ENCODE measurements around the gene INO80E.

The INO80E gene

DNA sequence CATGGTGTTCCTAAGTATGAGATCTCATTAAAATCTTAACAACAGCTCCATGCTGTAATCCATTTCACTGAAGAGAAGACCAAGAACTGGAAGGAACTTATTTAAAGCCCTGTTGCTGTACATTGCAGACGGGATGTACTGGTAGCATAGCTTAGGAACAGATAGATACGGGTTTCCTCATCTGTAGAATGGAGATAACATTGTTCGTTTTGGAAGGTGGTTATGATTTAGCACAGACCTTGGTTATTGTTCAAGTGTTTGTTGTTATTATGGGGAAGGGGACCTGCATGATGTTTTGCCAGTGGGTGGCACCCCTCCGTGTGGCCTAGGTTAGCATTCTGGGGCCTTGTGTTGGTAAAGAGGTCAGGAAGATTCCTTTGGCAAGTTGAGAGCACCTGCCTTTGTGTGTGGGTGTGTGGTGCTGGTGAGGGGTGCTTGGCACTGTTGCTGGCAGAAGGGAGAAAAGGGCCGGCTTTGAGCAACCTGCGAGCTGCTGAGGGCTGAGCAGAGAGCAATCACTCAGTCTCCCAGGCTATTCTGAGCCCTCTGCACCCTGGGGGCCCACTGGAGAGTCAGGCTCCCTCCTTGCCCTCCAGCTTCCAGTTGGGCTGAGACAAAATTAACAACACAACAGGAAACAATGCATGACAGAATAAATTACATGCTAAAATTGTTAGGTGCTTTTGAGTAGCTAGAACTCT is 20.1 kb upstream of the INO80E start:
- no peak for DNase-seq

DNA sequence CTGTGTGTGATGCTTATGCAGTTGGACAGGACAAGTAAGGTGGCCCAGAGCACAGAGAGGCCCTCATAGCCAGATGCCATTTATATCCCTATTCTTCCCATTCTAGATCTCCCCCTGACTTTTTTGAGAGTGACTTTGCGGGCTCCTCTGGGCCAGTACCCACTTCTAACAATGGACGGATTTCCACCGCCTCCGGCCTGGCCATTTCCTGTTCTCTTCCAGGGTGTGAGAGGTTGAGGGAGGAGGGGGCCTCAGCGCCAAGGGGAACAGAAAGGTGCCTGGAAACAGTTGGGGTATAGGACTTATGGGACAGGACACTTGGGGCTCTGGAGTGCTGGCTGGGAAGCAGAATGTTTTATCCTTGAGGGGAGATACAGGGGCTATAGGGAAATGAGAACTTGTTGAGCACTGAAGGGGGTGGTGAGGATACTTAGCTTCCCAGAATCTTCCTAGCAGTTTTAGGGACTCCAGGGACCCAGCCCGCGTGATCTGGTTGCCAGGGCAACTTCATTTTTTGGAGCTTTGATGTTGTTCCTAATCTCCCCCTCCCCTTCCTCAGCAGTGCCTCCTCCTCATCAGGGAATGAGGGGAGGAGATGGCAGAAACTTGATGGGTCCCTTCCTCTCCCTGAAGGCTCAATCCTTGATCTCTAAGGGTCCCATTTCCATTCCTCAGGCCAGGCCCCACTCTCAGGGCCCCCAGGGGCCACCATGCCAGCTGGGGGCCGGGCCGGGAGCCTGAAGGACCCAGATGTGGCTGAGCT is 18.8 kb upstream of the INO80E start:
- no peak for DNase-seq

DNA sequence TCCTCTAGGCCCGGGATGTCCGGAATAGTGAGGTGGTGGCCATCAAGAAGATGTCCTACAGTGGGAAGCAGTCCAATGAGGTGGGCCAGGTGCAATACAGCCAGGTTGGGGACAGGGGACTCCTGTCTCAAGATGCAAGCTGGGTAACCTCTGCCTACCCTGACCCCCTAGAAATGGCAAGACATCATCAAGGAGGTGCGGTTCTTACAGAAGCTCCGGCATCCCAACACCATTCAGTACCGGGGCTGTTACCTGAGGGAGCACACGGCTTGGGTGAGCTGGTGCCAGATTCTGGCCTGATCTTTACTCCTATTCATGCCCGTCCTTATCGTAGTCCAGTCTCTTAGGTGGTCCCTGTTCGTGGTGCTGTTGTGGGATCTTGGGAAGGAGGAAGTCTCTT is 18.0 kb upstream of the INO80E start:
- DNase-seq = no peak

DNA sequence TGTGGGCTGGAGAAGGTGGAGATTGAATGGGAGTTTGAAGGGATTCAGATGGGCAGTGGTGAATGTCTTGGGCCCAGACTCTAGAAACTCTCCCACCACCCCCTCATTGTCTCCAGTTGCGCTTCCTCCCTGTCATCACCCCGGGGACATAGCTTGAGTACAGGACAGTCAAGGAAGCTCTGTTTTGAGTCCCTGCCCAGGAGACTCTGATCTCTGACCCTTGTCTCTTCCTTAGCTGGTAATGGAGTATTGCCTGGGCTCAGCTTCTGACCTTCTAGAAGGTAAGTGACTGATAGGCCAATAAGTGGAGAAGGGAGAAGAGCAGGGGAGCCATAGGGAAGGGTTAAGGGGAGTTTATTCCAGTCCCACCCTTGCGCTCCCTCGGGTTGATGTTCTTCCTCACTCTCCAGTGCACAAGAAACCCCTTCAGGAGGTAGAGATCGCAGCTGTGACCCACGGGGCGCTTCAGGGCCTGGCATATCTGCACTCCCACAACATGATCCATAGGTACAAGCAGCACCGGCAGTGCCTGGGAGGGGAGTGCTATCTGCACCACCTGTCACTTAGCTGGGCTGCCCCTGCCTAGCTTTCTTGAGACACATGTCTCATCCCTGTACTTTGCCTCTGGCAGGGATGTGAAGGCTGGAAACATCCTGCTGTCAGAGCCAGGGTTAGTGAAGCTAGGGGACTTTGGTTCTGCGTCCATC is 17.3 kb upstream of the INO80E start:
- DNase-seq = no peak

DNA sequence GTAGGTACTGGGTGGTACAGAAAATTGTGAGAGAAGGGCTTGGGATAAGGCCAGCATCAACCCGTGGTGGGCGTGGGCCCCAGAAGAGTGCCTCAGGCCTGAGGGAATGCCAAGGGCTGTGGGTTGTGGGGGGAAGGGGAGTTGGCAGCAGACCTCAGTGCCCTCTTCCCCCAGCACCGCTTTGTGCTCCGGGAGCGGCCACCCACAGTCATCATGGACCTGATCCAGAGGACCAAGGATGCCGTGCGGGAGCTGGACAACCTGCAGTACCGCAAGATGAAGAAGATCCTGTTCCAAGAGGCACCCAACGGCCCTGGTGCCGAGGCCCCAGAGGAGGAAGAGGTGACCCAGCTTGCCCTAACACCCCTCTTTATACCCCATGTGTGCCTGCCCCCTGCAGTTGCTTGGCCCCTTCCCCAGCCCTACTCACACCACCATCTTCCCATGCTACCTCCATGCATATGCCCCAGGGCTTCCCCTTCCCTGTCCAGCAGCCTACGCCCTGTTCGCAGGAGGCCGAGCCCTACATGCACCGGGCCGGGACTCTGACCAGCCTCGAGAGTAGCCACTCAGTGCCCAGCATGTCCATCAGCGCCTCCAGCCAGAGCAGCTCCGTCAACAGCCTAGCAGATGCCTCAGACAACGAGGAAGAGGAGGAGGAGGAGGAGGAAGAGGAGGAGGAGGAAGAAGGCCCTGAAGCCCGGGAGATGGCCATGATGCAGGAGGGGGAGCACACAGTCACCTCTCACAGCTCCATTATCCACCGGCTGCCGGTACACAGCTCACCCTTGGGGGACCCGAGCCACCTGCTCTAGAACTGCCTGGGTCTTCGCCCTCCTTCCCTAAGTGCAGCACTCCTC is 13.3 kb upstream of the INO80E start:
- no peak for DNase-seq

DNA sequence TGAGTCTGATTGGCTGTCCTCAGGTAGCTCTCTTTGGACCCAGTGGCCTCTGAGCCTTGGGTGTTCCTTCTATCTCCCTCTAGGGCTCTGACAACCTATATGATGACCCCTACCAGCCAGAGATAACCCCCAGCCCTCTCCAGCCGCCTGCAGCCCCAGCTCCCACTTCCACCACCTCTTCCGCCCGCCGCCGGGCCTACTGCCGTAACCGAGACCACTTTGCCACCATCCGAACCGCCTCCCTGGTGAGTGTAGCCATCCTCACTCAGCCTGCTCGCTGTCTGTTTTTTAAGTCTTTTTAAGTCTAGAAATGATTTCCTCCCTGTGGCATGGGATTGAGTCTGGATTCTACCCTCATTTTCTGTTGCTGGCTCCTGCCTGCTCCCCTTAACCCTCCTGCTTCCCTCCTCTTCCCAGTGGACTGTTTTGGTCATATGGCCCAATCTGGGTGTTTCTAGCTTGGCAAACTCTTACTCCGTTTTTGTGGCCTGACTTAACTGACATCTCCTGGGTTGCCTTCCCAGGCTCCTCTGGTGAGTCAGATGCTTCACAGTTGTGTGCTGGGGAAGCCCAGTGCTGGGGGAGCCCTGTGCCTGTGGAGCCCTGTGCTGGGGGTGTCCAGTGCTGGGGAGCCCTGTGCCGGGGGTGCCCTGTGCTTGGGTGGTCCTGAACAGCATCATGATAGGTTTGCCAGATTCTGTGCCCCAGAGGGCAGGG is 12.5 kb upstream of the INO80E start:
- DNase-seq = no peak

DNA sequence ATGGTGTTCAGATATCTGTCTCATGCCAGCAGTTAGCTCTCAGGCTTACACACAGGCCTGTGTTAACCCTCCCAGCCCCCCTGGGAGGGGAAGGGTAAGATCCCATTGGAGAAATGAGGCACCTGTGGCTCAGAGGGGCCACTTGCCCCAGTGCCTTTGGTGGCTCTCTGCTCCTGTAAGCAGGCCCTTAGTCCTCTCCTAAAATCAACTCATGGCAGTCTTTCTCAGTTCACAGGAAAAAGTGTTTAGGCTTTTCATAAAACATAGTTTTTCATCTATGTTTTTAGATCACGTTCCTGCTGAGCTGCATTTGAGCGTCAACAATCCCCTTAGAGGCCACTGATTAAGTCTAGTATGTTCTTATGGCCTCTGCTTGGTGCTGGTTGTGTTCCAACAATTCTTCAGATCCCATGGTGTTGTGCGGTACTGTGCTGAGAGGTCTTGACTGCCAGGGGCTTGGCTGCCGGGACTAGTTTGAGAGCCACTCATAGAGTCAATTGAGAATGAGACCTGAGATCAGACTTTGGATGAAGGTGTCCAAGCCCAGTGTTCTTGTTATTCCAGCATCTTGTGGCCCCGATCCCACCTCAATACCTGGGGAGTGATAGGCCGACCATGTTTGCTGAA is 11.8 kb upstream of the INO80E start:
- DNase-seq = no peak

DNA sequence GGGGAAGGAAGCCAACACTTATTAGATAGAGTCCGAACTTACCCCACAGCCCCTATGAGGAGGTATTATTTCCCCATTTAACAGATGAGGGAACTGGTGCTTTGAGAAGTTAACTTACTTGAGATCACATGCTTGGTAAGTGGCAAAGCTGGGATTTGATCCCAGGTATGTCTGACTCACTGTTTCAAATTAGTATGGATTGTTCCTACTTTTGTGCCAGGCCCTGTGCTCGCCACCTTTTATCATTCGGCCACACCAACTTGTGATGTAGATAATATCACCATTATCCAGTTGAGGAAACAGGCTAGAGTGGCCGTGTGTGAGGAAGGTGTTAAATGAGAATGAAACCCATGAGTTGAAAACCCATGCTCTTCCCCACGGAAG is 11.3 kb upstream of the INO80E start:
- DNase-seq = no peak

DNA sequence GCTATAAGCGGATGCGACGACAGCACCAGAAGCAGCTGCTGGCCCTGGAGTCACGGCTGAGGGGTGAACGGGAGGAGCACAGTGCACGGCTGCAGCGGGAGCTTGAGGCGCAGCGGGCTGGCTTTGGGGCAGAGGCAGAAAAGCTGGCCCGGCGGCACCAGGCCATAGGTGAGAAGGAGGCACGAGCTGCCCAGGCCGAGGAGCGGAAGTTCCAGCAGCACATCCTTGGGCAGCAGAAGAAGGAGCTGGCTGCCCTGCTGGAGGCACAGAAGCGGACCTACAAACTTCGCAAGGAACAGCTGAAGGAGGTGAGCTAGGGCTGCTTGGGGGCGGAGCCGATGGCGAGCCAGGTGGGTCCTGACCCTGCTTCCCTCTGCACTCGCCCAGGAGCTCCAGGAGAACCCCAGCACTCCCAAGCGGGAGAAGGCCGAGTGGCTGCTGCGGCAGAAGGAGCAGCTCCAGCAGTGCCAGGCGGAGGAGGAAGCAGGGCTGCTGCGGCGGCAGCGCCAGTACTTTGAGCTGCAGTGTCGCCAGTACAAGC is 10.7 kb upstream of the INO80E start:
- DNase-seq = no peak

DNA sequence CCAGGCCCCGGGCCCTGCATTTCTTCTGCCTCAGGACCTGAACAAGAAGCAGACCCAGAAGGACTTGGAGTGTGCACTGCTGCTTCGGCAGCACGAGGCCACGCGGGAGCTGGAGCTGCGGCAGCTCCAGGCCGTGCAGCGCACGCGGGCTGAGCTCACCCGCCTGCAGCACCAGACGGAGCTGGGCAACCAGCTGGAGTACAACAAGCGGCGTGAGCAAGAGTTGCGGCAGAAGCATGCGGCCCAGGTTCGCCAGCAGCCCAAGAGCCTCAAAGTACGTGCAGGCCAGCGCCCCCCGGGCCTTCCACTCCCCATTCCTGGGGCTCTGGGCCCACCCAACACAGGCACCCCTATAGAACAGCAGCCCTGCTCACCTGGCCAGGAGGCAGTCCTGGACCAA is 9.8 kb upstream of the INO80E start:
- no peak for DNase-seq

DNA sequence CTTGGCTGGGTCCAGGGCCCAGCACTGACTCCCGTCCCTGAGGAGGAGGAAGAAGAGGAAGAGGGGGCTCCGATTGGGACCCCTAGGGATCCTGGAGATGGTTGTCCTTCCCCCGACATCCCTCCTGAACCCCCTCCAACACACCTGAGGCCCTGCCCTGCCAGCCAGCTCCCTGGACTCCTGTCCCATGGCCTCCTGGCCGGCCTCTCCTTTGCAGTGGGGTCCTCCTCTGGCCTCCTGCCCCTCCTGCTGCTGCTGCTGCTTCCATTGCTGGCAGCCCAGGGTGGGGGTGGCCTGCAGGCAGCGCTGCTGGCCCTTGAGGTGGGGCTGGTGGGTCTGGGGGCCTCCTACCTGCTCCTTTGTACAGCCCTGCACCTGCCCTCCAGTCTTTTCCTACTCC is 9.1 kb upstream of the INO80E start:
- DNase-seq = no peak

DNA sequence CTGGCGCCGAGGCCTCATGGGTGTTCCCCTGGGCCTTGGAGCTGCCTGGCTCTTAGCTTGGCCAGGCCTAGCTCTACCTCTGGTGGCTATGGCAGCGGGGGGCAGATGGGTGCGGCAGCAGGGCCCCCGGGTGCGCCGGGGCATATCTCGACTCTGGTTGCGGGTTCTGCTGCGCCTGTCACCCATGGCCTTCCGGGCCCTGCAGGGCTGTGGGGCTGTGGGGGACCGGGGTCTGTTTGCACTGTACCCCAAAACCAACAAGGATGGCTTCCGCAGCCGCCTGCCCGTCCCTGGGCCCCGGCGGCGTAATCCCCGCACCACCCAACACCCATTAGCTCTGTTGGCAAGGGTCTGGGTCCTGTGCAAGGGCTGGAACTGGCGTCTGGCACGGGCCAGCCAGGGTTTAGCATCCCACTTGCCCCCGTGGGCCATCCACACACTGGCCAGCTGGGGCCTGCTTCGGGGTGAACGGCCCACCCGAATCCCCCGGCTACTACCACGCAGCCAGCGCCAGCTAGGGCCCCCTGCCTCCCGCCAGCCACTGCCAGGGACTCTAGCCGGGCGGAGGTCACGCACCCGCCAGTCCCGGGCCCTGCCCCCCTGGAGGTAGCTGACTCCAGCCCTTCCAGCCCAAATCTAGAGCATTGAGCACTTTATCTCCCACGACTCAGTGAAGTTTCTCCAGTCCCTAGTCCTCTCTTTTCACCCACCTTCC is 8.5 kb upstream of the INO80E start:
- no peak for DNase-seq

DNA sequence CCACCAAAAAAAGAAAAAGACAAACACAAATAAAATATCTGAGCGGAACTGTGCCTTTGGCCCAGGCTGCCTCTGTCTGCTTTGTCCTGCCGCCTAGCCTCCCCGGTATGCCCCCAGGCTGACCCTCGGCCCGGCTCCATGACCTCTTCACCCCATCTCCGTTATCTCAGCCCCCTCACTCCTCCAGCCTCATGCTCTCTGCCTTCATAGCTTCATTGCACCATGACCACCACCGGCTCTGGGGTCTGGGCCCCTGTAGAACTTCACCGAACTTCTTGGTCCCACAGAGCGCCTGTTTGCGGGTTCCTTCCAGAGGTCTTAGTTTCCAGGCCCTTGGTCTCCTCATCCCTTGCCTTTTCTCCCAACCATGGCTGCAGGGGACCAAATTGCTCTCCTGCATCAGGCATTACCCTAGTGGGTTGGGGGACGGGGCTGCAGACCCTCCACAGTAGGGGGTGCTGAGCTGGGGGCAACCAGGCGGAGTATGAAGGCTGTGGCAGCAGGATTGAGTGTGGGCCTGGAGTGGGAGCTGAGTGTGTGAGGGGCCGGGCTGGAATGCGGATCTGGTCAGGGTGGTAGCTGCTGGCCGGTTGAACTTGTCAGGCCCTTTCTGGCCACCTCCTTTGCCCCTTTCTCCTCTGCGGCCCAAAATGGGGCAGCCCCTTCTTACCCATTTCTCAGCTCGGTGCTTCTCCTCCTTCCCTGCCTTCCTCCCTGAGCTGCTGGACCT is 7.5 kb upstream of the INO80E start:
- DNase-seq = no peak

DNA sequence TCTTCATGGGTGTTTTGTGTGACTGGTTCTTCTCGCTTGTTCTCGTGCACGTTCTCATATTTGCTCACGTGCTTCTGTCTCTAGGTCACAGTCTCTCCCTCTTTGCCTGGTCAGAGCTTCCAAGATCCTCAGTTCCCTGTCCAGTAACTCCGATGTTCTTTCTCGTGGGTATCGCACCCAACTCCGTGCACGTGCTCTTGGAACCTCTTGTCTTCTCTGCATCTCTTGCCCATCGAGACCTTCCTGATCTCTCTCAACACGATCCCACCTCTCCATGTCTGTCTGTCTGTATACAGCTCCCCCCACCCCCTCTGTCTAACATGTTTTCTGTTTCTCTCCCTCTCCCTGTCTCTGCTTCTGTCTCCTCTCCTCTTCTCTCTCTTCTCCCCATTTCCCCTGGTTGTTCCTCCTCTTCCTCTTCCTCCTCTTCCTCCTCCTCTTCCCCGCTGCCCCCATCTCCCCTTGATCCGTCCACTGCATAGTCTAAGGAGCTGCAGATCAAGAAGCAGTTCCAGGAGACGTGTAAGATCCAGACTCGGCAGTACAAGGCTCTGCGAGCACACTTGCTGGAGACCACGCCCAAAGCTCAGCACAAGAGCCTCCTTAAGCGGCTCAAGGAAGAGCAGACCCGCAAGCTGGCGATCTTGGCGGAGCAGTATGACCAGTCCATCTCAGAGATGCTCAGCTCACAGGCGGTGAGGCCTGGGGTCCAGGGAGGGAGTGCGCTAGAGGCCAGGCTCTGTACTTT is 6.8 kb upstream of the INO80E start:
- no peak for DNase-seq

DNA sequence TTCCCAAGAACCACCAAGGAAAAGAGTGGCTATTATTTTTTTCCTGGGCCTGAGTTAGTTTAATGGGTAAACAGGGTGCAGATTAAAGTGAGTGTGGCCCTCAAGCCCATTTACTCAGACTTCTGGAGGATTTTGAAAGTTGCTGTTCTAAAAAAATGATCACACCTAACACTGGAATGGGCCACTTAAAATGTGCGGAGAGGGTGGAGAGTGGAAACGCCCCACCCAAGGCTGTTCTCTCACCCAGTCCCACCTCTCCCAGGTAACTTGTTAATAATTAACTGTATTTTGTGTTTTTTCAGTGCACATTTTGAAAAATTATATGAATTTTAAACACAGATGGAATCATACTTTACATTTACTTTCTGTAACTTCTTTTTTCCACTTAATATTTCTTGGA is 6.0 kb upstream of the INO80E start:
- DNase-seq = no peak

DNA sequence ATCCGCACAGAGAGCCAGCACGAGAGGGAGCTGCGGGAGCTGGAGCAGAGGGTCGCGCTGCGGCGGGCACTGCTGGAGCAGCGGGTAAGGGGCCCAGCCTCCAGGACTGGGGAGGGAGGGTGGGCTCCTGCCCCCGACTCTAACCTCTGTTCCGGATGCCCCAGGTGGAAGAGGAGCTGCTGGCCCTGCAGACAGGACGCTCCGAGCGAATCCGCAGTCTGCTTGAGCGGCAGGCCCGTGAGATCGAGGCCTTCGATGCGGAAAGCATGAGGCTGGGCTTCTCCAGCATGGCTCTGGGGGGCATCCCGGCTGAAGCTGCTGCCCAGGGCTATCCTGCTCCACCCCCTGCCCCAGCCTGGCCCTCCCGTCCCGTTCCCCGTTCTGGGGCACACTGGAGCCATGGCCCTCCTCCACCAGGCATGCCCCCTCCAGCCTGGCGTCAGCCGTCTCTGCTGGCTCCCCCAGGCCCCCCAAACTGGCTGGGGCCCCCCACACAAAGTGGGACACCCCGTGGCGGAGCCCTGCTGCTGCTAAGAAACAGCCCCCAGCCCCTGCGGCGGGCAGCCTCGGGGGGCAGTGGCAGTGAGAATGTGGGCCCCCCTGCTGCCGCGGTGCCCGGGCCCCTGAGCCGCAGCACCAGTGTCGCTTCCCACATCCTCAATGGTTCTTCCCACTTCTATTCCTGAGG is 5.0 kb upstream of the INO80E start:
- DNase-seq = no peak

DNA sequence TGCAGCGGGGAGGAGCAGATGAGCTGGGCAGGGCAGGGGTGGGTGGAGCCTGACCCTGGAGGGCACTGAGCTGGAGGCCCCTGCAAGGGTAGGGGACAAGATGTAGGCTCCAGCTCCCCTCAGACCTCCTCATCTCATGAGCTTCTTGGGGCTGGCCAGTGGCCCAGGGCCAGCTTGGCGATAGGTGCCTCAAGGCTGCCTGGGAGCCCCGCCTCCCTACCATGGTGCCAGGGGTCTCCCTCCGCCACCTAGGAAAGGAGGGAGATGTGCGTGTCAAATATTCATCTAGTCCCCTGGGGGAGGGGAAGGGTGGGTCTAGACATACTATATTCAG is 4.5 kb upstream of the INO80E start:
- no peak for DNase-seq

DNA sequence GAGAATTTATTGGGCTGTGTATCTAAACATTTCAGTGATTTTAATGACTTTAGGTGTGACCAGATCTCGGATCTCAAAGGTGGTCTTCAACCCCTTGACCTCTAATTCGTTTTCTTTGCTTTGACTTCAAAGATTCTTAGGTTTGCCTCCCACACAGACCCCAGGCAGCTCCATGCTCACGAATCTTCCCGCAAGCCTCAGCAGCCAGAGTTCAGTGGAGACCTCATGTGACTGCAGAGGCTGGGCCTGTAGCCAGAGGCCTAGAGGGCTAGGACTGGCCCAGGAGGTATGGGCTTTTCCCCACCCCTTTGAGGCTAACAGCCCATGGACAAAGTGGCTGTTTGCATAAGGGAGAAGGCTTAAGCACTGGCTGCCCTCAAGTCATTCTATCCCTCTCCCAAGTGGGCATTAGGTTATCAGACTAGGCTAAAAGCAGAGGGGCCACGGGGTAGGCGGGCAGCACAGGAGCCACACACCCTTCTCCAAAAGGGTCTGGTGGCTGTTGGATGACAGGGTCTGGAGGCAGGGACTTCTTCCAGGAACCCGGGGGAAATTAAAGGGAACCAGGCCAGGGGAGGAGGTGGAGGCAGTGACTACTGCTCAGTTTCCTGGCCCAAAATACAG is 3.6 kb upstream of the INO80E start:
- DNase-seq = no peak
